PC-3 (cell line): ENCODE measurements around the gene ATXN7L1. TPM values are rescaled to one million over a fixed set of nuclear protein-coding genes. Genes with fewer than 3 reads are reported as not detected.
A peak's percentile ranks its signal among the peaks of the same experiment; 100 is the strongest.

Experiments used
- ATAC-seq: fragments of 200-7000 bp; cut with Tn5 transposase; 2 replicates; pipeline ENCODE4 v1.9.1; 2020; ENCODE audit warnings: mild to moderate bottlenecking, moderate library complexity
- BruUV-seq: library from RNA; stranded (reverse); fragments of 400-500 nt; replicated peaks from 2 replicates; lab custom pipeline; 2021; lab: Mats Ljungman, UMichigan
- CTCF ChIA-PET: fragments of 300-600 bp; sonication (Branson Sonifier 250); formaldehyde crosslinking; loops from one replicate; lab custom pipeline; 2022; ENCODE audit warnings: antibody characterized with exemption; lab: Charles Lee
- POLR2A ChIA-PET: fragments of 300-600 bp; sonication (Branson Sonifier 250); formaldehyde crosslinking; loops from one replicate; lab custom pipeline; 2022; ENCODE audit warnings: antibody characterized with exemption; ENCODE audit not compliant: unreplicated experiment; lab: Charles Lee
- DNase-seq: peaks from one replicate; pipeline ENCODE4 v3.0.0-alpha.2; 2015
- H2AFZ ChIP-seq: fragments of 300-600 bp; sonication (generic); 2 replicates; pipeline ENCODE4 v1.6.0; 2016; ENCODE audit warnings: antibody characterized with exemption, low read length
- H3F3A ChIP-seq: fragments of 300-600 bp; sonication (generic); one replicate; pipeline ENCODE4 v1.6.0; 2017; ENCODE audit warnings: antibody characterized with exemption, low read length, control low read depth, mild to moderate bottlenecking; ENCODE audit not compliant: unreplicated experiment
- H3K27ac ChIP-seq: fragments of 300-600 bp; sonication (generic); 2 replicates; pipeline ENCODE4 v1.5.1; 2016; ENCODE audit warnings: mild to moderate bottlenecking, low read length
- H3K27me3 ChIP-seq: fragments of 300-600 bp; sonication (generic); 2 replicates; pipeline ENCODE4 v1.6.1; 2016; ENCODE audit warnings: low read length, mixed read lengths
- H3K36me3 ChIP-seq: fragments of 300-600 bp; sonication (generic); 2 replicates; pipeline ENCODE4 v1.6.1; 2016; ENCODE audit warnings: low read depth, mixed run types, low read length, mixed read lengths
- H3K4me1 ChIP-seq: fragments of 300-600 bp; sonication (generic); 2 replicates; pipeline ENCODE4 v1.5.1; 2016; ENCODE audit warnings: low read length; ENCODE audit not compliant: insufficient read depth
- H3K4me2 ChIP-seq: fragments of 300-600 bp; sonication (generic); 2 replicates; pipeline ENCODE4 v1.6.0; 2016; ENCODE audit warnings: low read length
- H3K4me3 ChIP-seq: fragments of 300-600 bp; sonication (generic); 2 replicates; pipeline ENCODE4 v1.5.1; 2016; ENCODE audit warnings: mild to moderate bottlenecking, low read length, mixed read lengths
- H3K79me2 ChIP-seq: fragments of 300-600 bp; sonication (generic); 2 replicates; pipeline ENCODE4 v1.6.1; 2017; ENCODE audit warnings: low read length, mixed read lengths
- H3K9ac ChIP-seq: fragments of 300-600 bp; sonication (generic); 2 replicates; pipeline ENCODE4 v1.6.0; 2016; ENCODE audit warnings: mild to moderate bottlenecking, low read length
- H3K9me2 ChIP-seq: fragments of 300-600 bp; sonication (generic); replicated peaks from 2 replicates; pipeline ENCODE4 v1.6.1; 2016; ENCODE audit warnings: mixed run types, low read length, mixed read lengths
- H3K9me3 ChIP-seq: fragments of 300-600 bp; sonication (generic); 2 replicates; pipeline ENCODE4 v1.6.1; 2016; ENCODE audit warnings: low read length, mixed read lengths
- H4K20me1 ChIP-seq: fragments of 300-600 bp; sonication (generic); 2 replicates; pipeline ENCODE4 v1.6.1; 2016; ENCODE audit warnings: low read length, mixed read lengths
- EZH2 ChIP-seq: fragments of 300-600 bp; sonication (generic); IDR thresholded peaks from one replicate; pipeline ENCODE4 v1.6.1; 2017; ENCODE audit warnings: antibody characterized with exemption, mild to moderate bottlenecking, low read length; ENCODE audit not compliant: unreplicated experiment
- EZH2phosphoT487 ChIP-seq: fragments of 300-600 bp; sonication (generic); IDR thresholded peaks from 2 replicates; pipeline ENCODE4 v1.6.1; 2018; ENCODE audit warnings: mild to moderate bottlenecking, antibody characterized with exemption, low read length, borderline replicate concordance
- intact Hi-C: fragments of 100-400 bp; cut with micrococcal nuclease; formaldehyde crosslinking; loops from 2 replicates; pipeline ENCODE4 v1.9.0; 2023
- total RNA-seq: library from RNA; depleted of rRNA; stranded (reverse); fragments of >200 nt; gene quantifications from 2 replicates; pipeline ENCODE4 v1.2.3, GENCODE V29; 2014
- TF ChIP-seq, protein P1 (sequence below): fragments of 300-600 bp; sonication (generic); conservative IDR thresholded peaks from 2 replicates; pipeline ENCODE4 v1.5.1; 2017; ENCODE audit warnings: antibody characterized with exemption, low read depth, mild to moderate bottlenecking, low read length

ATXN7L1 gene
- total RNA-seq, 1 experiment from 2014 or later: 16.0 TPM

DNA sequence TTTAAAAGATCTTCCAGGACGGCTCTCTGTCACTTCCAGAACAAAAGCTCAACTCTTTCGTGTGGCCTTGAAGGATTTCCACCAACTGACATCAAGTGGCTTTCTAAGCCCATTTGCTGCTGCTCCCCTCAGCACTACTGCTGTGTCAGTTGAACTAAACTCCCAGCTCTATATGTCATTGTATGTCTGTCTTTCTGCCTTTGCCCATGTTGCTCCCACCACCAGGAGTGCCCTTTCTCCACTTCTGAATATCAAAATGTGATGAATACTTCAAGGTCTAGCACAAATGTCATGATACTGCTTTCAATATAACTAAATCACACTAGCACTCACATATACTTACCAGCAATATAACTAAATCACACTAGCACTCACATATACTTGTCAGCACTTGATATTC lies 138.3 kb downstream of the ATXN7L1 start:
- no peak overlapping the region for H2AFZ ChIP-seq
- H3K4me3 ChIP-seq: no peak overlapping the region
- TF ChIP-seq, protein P1, sequence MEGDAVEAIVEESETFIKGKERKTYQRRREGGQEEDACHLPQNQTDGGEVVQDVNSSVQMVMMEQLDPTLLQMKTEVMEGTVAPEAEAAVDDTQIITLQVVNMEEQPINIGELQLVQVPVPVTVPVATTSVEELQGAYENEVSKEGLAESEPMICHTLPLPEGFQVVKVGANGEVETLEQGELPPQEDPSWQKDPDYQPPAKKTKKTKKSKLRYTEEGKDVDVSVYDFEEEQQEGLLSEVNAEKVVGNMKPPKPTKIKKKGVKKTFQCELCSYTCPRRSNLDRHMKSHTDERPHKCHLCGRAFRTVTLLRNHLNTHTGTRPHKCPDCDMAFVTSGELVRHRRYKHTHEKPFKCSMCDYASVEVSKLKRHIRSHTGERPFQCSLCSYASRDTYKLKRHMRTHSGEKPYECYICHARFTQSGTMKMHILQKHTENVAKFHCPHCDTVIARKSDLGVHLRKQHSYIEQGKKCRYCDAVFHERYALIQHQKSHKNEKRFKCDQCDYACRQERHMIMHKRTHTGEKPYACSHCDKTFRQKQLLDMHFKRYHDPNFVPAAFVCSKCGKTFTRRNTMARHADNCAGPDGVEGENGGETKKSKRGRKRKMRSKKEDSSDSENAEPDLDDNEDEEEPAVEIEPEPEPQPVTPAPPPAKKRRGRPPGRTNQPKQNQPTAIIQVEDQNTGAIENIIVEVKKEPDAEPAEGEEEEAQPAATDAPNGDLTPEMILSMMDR: peak; percentile 44
- no peak for TF ChIP-seq EZH2
- H3K9me3 ChIP-seq: no peaks in the 10 kb centered on the region
- no peaks in the 10 kb centered on the region for H3F3A ChIP-seq
- peak; percentile 10 for DNase-seq
- H3K27me3 ChIP-seq: no peaks in the 10 kb centered on the region
- no peak for ATAC-seq
- no TSS peak for BruUV-seq
- H3K79me2 ChIP-seq: no peaks in the 10 kb centered on the region
- no peaks in the 10 kb centered on the region for H3K9me2 ChIP-seq
- H4K20me1 ChIP-seq: no peaks in the 10 kb centered on the region
- H3K9ac ChIP-seq: no peak overlapping the region
- peaks cover 13% of the 10 kb centered on the region for H3K4me1 ChIP-seq
- ChIA-PET CTCF (no interaction called here), POLR2A (interaction anchor here (0.5 to 0.6 kb wide), 2 partner anchors 76 to 240 kb away, joined by 3 to 9 read pairs; no protein-coding TSS in a partner anchor)
- no peak overlapping the region for H3K27ac ChIP-seq
- no peak overlapping the region for H3K4me2 ChIP-seq
- no peaks in the 10 kb centered on the region for H3K36me3 ChIP-seq
- intact Hi-C loops: no loop called here

DNA sequence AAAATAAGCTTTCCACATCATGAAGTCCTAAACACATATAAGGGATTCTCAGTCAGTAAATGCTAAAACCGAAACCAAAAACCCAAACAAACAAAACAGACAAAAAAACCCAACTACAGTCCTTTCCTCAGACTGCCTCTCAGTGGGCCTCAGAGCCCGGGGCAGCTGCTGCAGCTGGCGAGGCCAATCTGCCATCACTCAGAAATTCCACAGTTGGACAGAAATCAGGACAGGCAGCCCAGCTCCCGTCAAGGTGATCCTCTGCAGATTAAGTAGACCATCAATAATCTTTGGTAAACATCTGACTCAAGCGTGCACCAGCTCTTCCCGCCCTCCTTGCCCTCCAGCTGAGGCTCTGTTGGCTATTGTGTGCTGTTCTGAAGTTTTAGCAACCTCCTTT lies 142.2 kb downstream of the ATXN7L1 start:
- no peaks in the 10 kb centered on the region for H3K36me3 ChIP-seq
- intact Hi-C loops: no loop called here
- H3K27ac ChIP-seq: no peak overlapping the region
- H3K9ac ChIP-seq: no peak overlapping the region
- no peaks in the 10 kb centered on the region for H3K79me2 ChIP-seq
- ChIA-PET CTCF (interaction anchor here (0.7 kb wide), 2 partner anchors 9 to 43 kb away, joined by 3 read pairs; no protein-coding TSS in a partner anchor), POLR2A (interaction anchor here (0.6 kb wide), 2 partner anchors 15 to 202 kb away, joined by 6 to 7 read pairs; partner anchors contain the start of gene RINT1)
- no peak for TF ChIP-seq EZH2phosphoT487
- no peak for TF ChIP-seq EZH2
- TF ChIP-seq, protein P1: no peak
- ATAC-seq (peak; percentile 99), DNase-seq (peak; percentile 89)
- no peaks in the 10 kb centered on the region for H3K9me3 ChIP-seq
- no peaks in the 10 kb centered on the region for H3F3A ChIP-seq
- no peak overlapping the region for H2AFZ ChIP-seq
- peak overlapping the region; percentile 29 for H3K4me2 ChIP-seq
- no peaks in the 10 kb centered on the region for H3K9me2 ChIP-seq
- no peaks in the 10 kb centered on the region for H4K20me1 ChIP-seq
- peaks cover 13% of the 10 kb centered on the region for H3K4me1 ChIP-seq
- H3K4me3 ChIP-seq: no peak overlapping the region
- H3K27me3 ChIP-seq: no peaks in the 10 kb centered on the region
- no TSS peak for BruUV-seq

DNA sequence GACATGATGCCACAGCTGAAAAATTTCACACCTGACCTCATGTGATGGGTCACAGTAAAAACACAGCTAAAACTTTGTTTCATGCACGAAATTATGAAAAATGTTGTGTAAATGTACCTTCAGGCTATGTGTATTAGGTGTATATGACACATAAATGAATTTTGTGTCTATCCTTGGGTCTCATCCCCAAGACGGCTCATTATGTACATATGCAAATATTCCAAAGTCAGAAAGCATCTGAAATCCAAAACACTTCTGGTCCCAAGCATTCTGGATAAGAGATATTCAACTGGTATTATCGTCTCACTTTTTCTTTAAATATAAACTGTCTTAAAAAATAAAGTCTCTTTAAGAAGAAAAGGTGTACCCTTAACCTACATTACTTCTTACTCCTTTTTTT lies 145.4 kb downstream of the ATXN7L1 start:
- POLR2A ChIA-PET: interaction anchor here (0.6 kb wide), 1 partner anchor 141 kb away, joined by 4 read pairs; no protein-coding TSS in a partner anchor

More for the DNA sequence above, 145.4 kb downstream of the ATXN7L1 start:
- Histone ChIP-seq H3K27ac (no peak overlapping the region), H3K4me1 (peaks cover 13% of the 10 kb centered on the region), H3K79me2 (no peaks in the 10 kb centered on the region), H3K4me2 (no peak overlapping the region), H3K36me3 (no peaks in the 10 kb centered on the region), H4K20me1 (no peaks in the 10 kb centered on the region), H3K27me3 (no peaks in the 10 kb centered on the region), H3K9me3 (no peaks in the 10 kb centered on the region), H2AFZ (no peak overlapping the region), H3K9me2 (no peaks in the 10 kb centered on the region), H3F3A (no peaks in the 10 kb centered on the region), H3K4me3 (no peak overlapping the region), H3K9ac (no peak overlapping the region)
- intact Hi-C loops: no loop called here
- DNase-seq: no peak
- no peak for ATAC-seq
- no peak for TF ChIP-seq EZH2
- CTCF ChIA-PET: no interaction called here
- no TSS peak for BruUV-seq
